ENCODE data around the gene METTL25.

DNA sequence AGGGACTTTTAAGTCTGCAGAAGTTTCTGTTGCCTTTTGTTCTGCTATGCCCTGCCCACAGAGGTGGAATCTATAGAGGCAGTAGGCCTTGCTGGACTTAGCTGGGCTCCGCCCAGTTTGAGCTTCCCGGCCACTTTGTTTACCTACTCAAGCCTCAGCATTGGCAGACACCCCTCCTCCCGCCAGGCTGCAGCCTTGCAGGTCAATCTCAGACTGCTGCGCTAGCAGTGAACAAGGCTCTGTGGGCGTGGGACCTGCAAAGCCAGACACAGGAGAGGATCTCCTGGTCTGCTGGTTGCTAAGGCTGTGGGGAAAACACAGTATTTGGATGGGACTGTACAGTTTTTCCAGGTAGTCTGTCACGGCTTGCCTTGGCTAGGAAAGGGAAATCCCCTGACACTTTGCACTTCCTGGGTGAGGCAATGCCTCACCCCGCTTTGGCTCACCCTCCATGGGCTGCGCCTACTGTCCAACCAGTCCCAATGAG lies 43.9 kb upstream of the METTL25 start:
- TF ChIP-seq POLR2A (IDR thresholded peaks at IDR 0.05) (no peak), CTCF (IDR thresholded peaks at IDR 0.05) (no peak)
